Fibroblast of pulmonary artery (primary cell): ENCODE measurements around the gene TENM4.

Experiments used
- DNase-seq: peaks from one replicate; pipeline ENCODE4 v3.0.0-alpha.2; 2010; ENCODE audit warnings: low read depth
- H3K4me3 ChIP-seq: replicated peaks from 2 replicates; pipeline ENCODE4 v1.5.1; 2011; ENCODE audit warnings: low read depth, mild to moderate bottlenecking, control low read depth, low read length, moderate library complexity
- TF ChIP-seq, protein P1 (sequence below): IDR thresholded peaks from 2 replicates; pipeline ENCODE4 v1.5.1; 2011; ENCODE audit warnings: mild to moderate bottlenecking, control low read depth, low read length, inconsistent platforms; ENCODE audit errors: missing control alignments

The TENM4 gene

DNA sequence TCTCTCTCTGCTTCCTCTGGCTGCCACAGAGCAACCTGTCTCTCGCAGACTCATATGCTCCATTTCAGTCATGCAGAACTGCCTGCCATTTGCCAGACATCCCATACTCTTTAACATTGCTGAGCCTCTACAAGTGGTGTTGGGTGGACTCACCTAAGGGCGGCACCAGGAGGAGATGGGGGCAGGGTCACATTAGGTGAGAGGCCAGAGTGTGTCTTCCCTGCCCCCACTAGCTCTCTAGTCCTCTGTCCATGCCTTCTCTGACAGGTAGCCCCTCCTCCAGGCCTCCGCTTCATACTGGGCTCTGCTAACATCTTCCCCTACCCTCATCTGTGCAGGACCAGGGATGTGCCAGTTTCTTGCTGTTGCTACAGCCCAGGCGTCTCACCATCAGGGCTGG is 366.3 kb downstream of the TENM4 start:
- no peak overlapping the region for H3K4me3 ChIP-seq
- TF ChIP-seq, protein P1, sequence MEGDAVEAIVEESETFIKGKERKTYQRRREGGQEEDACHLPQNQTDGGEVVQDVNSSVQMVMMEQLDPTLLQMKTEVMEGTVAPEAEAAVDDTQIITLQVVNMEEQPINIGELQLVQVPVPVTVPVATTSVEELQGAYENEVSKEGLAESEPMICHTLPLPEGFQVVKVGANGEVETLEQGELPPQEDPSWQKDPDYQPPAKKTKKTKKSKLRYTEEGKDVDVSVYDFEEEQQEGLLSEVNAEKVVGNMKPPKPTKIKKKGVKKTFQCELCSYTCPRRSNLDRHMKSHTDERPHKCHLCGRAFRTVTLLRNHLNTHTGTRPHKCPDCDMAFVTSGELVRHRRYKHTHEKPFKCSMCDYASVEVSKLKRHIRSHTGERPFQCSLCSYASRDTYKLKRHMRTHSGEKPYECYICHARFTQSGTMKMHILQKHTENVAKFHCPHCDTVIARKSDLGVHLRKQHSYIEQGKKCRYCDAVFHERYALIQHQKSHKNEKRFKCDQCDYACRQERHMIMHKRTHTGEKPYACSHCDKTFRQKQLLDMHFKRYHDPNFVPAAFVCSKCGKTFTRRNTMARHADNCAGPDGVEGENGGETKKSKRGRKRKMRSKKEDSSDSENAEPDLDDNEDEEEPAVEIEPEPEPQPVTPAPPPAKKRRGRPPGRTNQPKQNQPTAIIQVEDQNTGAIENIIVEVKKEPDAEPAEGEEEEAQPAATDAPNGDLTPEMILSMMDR: no peak
- no peak for DNase-seq

DNA sequence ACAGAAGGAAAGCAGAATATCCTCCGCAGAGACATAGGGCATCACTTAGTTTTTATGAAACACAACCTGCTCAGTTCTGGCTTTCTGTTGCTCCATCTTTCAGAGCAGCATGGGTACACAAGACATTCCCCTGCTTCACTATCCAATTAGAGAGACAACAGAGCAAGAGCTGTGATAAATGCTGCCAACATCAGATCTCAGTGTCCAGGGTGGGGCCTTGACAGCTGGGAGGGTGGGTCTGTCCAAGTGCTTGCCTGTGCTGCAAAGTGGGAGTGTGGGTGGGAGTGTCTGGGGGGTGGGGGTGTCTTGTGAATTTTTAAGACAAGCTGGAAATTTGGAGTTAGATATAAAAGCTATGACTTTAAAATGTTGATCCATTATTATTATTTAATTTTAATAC is 369.6 kb downstream of the TENM4 start:
- DNase-seq: no peak
- TF ChIP-seq, protein P1: no peak
- H3K4me3 ChIP-seq: no peak overlapping the region

DNA sequence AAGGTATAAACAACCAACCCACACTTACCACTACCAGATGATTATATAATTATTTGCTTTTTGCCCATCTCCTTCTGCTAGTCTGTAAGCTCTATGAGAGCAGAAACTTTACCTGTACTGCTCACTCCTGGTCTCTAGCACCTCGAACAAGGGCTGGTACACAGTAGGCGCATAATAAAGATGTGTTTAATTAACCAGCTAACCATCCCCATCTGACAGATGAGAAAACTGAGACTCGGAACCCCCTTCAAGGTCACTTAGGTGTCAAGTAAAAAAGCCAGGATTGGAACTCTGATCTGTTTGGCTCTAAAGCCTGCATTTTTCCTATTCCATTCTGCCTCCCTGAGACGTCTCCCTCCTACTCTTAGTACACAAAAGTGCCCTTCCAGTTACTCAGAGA is 370.3 kb downstream of the TENM4 start:
- TF ChIP-seq, protein P1: no peak
- DNase-seq: no peak
- no peak overlapping the region for H3K4me3 ChIP-seq

DNA sequence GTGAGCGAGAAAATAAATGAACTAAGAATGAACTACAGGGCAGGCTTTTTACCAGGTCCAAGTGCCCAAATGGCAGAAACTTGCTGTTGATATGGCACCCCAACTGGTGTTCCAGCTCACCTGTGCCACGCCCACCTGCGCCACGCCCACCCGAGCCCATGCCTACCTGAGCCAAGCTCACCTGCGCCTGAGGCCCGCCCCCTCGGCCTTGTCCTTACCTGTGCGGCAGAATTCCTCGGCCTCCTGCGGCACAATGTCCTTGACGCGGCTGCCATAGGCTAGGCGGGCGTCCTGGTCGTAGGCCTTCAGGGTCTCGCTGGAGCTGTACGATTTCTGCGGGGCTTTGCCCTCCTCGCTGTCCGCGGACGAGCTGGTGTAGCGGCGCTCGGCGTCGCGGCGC is 371.3 kb downstream of the TENM4 start:
- no peak for DNase-seq
- TF ChIP-seq, protein P1: no peak
- H3K4me3 ChIP-seq: no peak overlapping the region

DNA sequence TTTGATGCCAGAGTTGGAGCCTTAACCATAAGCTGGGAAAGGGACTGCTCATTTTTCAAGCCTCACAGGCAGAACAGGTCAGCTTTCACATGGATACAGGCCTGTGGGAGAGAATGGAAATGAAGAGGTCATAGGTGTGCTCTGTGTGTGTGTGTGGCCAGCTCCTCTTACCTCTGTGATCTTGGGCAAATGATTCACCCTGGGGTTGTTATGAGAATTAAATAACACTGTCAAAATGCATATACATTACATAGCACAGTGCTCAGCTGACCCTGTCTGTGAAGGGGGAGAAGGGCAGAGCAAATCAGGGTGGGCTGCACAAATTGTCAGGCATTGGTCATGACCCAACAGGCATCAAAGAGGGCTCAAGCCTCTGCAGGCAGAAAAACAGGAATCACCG is 372.5 kb downstream of the TENM4 start:
- H3K4me3 ChIP-seq: no peak overlapping the region
- no peak for DNase-seq
- TF ChIP-seq, protein P1: no peak

DNA sequence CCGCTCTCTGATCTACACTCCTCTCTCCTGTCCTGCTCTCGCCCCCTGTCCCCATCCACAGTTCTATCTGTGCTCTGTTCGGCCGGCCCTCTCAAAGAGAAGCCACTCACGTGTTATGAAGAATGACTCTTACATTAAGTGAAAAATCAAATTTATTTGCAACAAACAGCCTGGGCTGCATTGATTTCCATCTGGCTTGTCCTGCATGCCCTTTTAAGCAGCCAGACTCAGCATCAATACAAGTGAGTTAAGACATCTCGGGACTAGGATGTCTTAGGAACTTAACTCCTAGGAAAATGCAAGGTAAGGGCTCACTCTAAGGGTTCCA is 373.5 kb downstream of the TENM4 start:
- TF ChIP-seq, protein P1: no peak
- no peak for DNase-seq
- H3K4me3 ChIP-seq: no peak overlapping the region

DNA sequence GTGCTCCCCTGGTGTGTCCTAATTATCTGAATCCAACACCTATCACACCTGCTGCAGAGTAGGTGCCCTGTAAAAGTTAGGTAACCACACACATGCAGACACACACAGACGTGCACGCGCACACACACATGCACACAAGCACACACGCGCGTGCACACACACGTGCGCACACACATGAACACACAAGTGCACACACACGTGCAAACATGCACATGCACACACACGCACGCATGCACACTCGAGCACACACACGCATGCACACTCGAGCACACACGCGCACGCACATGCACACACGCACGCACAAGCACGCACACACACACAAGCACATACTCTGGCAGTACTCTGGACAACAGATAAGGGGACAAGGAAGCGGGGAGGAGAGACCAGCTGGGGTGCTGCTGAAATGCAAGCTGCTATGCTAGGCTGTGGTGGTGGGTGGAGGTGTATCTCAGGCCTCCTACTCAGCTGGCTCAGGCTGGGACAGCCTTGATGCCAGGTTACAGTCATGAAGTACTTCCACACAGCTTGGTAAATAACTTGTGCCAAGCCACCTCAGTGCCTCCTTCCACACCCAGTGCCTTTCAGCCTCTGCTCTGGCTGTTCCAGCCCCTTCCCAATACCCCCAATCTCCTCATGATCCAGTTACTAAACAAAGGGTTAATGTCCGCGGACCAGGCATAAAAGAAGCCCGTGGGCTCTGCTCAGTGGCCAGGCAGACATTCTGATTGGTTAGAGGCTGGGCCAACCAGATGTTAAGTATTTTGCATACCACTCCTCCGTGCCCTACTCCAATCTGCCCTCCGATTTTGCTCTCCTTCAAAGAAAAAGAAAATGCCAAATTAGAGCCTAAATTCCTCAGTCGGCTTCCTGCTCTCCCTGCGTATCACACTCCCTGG is 374.1 kb downstream of the TENM4 start:
- no peak overlapping the region for H3K4me3 ChIP-seq
- TF ChIP-seq, protein P1: no peak
- no peak for DNase-seq
